ENCODE data around the gene MACROD2.

Gene MACROD2

DNA sequence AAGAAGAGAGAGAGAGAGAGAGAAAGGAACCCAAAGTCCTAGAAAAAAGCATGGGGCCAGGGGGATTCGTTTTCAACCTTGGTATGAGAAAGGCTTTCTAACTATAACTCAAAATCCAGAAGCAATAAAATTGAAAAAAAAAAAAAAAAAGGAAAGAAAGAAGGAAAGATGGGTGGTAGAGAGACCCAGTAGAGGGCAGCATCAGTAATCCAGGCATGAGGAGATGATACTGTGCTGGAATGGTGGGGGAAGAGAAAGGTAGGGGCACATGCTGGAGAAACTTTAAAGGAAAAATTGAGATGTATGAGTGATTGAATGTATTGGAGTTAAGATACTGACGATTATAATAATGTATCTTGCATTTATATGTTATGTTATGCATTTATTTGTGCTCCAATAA lies 1382.8 kb downstream of the MACROD2 start:
- no peak for TF ChIP-seq JUND (IDR thresholded peaks at IDR 0.05; ENCODE audit: low read depth)
- no peak for DNase-seq (ENCODE audit: low read depth in 1 of 2, low spot score in 1 of 2)
- in situ Hi-C loops (cut with HindIII; ENCODE audit: low pct_unique_long_range_greater_than_20kb, low sequenced_read_pairs): no loop called here

DNA sequence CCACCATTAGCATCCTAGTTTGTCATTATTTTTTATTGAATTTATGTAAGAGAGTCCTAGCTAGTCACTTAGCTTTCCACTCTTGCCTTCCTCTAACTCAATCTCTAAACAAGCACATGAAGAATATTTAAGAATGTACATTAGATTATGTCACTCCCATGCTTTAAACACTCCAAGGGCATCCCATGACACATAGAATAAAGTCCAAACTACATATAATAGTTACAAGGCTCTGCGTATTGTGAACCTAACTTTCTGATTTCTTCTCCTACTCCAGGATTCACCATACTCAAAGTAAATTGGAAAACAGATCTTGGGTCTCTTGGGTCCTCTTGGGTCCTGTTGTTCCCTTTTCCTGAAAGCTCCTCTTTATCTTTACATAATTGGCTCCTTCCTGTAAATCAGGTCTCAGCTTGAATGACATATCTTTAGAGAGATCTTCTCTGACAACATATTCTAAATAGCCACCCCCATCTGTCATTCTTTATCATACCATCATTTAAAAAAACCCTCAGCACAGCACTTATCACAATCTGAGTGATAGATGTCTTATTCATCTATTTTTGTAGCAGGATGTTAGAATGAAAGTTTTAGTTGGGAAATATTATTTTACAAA lies 1384.5 kb downstream of the MACROD2 start:
- DNase-seq (ENCODE audit: low read depth in 1 of 2, low spot score in 1 of 2): no peak
- TF ChIP-seq JUND (IDR thresholded peaks at IDR 0.05; ENCODE audit: low read depth): no peak
- in situ Hi-C loops (cut with HindIII; ENCODE audit: low pct_unique_long_range_greater_than_20kb, low sequenced_read_pairs): no loop called here

DNA sequence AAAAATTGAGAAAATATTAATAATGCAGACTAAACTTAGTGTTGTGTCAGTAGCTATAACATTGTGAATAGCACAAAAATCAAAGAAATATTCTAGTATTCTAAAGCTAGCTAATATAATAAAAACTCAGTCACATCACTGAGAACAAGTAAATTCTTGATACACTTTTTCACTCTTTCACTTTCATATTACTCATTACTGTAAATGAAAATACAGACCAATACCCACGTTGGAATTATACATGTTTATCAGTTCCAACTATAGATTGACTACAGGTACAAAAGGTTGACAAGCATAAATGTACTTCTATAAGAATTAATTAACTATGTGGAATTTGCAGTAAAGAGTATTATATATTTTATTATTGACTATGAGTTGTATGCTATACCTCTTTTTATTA lies 1385.5 kb downstream of the MACROD2 start:
- in situ Hi-C loops (cut with HindIII; ENCODE audit: low pct_unique_long_range_greater_than_20kb, low sequenced_read_pairs): no loop called here
- no peak for TF ChIP-seq JUND (IDR thresholded peaks at IDR 0.05; ENCODE audit: low read depth)
- DNase-seq (ENCODE audit: low read depth in 1 of 2, low spot score in 1 of 2): no peak

DNA sequence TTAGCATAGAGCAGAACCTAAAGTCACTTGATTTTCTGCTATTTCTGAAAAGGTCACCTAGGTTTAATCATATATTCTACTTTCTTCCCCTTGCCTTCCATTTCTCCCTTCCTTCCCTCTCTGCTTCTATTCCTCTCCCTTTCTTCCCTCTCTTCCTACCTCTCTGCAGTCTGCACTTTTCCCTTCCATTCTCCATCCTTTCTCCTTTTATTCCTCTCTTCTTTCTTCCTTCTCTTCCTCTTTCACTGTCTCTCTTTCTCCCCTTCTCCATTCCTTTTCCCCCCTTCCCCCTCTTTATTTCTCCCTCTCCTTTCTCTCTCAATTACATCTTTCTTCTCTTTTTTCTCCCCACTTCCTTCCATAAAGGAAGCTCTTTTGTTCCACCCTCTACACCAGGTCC lies 1391.9 kb downstream of the MACROD2 start:
- no peak for DNase-seq (ENCODE audit: low read depth in 1 of 2, low spot score in 1 of 2)
- no peak for TF ChIP-seq JUND (IDR thresholded peaks at IDR 0.05; ENCODE audit: low read depth)
- in situ Hi-C loops (cut with HindIII; ENCODE audit: low pct_unique_long_range_greater_than_20kb, low sequenced_read_pairs): no loop called here

DNA sequence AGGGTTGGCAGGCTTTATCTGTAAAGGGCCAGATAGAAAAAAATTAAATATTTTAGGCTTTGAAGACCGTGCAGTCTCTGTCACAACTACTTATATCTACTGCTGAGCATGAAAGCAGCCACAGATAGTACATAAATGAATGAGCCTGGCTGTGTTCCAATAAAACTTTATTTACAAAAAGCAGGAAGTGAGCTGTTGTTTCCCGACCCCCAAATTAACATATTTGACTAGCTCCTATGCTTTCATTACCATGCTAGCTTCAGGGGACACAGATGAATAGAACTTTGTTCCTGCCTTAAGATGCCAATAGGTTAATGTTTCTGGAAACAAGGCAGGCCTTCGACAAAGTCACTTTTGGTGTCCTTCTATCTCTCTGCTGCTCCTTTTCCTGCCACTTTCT lies 1400.1 kb downstream of the MACROD2 start:
- no peak for TF ChIP-seq JUND (IDR thresholded peaks at IDR 0.05; ENCODE audit: low read depth)
- no peak for DNase-seq (ENCODE audit: low read depth in 1 of 2, low spot score in 1 of 2)
- in situ Hi-C loops (cut with HindIII; ENCODE audit: low pct_unique_long_range_greater_than_20kb, low sequenced_read_pairs): no loop called here

DNA sequence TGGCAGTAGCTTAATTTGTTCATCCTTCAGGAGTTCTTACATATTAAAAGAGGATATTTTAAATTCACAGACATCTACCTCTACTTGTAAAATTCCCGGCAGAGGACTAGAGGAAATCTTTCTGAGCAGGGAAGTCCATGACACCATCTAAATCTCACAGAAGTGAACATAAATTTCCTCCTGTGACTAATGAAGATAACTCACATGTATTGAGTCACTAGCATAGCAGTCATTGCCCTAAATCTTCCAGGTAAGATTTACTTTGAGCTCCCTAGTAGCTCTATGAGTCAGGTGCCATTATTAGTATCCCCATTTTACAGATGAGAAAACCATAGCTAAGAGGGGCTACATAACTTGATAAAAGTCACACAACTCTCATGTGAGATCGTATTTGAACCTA lies 1400.7 kb downstream of the MACROD2 start:
- no peak for DNase-seq (ENCODE audit: low read depth in 1 of 2, low spot score in 1 of 2)
- in situ Hi-C loops (cut with HindIII; ENCODE audit: low pct_unique_long_range_greater_than_20kb, low sequenced_read_pairs): no loop called here
- TF ChIP-seq JUND (IDR thresholded peaks at IDR 0.05; ENCODE audit: low read depth): no peak

DNA sequence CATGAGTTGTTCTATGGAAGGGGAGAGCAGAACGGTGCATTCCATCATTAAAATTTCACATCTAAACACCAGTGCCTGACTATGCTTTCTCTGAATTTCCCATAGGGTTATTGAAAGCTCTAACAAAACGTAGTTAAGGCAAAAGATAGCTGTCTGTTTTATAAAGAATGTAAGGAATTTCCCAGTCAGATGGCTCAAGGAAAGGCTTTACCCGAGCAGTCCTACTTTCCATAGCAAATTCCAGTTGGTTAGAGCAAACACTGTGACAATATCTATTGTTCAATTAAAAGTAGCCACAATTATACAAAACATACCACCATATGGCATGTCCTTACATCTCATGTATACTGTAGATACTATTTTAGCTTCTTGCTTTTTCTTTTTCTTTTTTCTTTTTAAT lies 1401.6 kb downstream of the MACROD2 start:
- DNase-seq (ENCODE audit: low read depth in 1 of 2, low spot score in 1 of 2): no peak
- in situ Hi-C loops (cut with HindIII; ENCODE audit: low pct_unique_long_range_greater_than_20kb, low sequenced_read_pairs): no loop called here

DNA sequence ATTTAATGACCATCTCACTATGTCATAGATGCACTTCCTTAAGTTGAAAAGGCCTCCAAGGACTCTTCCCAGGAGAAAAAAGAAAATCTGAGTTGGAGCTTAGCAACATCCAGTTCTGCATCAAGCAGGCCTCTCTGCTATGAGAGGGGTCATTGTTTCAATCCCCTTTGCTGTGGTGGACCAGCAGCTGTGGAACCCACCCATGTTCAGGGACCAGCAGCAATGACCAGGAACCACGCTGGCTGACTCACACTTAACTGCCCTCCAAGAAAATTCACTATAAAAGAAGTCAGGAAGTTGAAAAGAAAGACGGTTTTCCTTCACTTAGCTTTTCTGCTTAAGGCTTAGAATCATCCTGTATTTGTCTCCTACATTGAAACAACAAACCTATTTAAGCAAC lies 1404.5 kb downstream of the MACROD2 start:
- no peak for DNase-seq (ENCODE audit: low read depth in 1 of 2, low spot score in 1 of 2)
- no peak for TF ChIP-seq JUND (IDR thresholded peaks at IDR 0.05; ENCODE audit: low read depth)
- in situ Hi-C loops (cut with HindIII; ENCODE audit: low pct_unique_long_range_greater_than_20kb, low sequenced_read_pairs): no loop called here

More for the DNA sequence above, 1401.6 kb downstream of the MACROD2 start:
- no peak for TF ChIP-seq JUND (IDR thresholded peaks at IDR 0.05; ENCODE audit: low read depth)

DNA sequence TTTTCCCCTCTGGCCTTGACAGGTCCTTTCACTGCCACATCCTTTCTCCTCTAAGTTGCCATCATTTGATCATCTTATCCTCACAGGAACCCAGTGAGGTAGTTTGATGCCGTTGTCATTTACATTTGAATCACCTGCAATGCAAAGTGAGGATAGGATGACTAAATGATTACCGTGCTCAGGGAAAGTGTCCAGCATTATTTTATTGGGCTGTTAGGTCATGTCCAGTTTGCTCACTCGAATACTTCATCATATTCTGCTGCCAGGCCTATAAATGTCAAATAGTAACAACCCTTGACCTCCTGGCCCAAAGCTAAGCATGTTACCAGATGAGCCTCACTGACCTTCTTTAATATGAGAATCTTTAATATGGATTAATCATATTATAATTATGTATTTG lies 1410.8 kb downstream of the MACROD2 start:
- DNase-seq (ENCODE audit: low read depth in 1 of 2, low spot score in 1 of 2): no peak
- in situ Hi-C loops (cut with HindIII; ENCODE audit: low pct_unique_long_range_greater_than_20kb, low sequenced_read_pairs): no loop called here
- no peak for TF ChIP-seq JUND (IDR thresholded peaks at IDR 0.05; ENCODE audit: low read depth)

DNA sequence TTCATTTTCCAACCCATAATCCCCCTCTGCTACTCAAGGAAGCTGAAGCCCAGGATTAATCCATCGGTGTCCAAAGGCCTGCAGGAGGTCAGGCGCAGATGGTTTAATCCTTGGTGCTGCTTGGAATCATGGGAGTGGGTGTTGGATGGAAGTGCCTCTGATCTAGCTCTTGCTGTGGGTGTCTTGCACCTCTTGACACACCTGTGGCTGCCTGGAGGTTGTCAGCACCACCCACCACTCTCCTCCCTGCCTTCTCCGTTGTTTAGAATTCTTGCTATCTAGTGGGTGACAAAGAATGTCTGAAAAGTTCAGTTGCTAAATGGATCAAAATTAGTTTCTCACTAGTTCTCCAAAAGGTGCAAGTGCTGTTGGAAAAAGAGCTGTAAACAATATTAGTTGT lies 1416.5 kb downstream of the MACROD2 start:
- no peak for TF ChIP-seq JUND (IDR thresholded peaks at IDR 0.05; ENCODE audit: low read depth)
- in situ Hi-C loops (cut with HindIII; ENCODE audit: low pct_unique_long_range_greater_than_20kb, low sequenced_read_pairs): no loop called here
- no peak for DNase-seq (ENCODE audit: low read depth in 1 of 2, low spot score in 1 of 2)

DNA sequence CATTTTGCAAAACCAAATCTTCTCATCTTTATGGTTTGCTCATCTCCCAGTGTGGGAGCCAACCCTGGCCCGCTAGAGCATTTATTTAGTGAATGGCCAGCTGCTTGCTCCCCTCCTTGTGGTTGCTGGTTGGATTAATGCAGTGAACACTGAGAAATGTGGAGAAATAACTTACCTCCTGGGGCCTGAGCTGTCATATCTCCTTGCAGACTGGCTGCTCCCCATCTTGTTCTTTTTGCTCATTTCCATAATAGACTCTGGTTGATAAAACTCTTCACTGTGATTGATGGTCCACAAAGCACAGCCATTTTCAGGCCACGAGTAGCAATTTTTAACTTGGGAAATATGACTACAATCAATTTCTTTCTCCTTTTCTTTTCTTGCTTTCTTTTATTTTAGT lies 1420.6 kb downstream of the MACROD2 start:
- no peak for TF ChIP-seq JUND (IDR thresholded peaks at IDR 0.05; ENCODE audit: low read depth)
- no peak for DNase-seq (ENCODE audit: low read depth in 1 of 2, low spot score in 1 of 2)
- in situ Hi-C loops (cut with HindIII; ENCODE audit: low pct_unique_long_range_greater_than_20kb, low sequenced_read_pairs): no loop called here

DNA sequence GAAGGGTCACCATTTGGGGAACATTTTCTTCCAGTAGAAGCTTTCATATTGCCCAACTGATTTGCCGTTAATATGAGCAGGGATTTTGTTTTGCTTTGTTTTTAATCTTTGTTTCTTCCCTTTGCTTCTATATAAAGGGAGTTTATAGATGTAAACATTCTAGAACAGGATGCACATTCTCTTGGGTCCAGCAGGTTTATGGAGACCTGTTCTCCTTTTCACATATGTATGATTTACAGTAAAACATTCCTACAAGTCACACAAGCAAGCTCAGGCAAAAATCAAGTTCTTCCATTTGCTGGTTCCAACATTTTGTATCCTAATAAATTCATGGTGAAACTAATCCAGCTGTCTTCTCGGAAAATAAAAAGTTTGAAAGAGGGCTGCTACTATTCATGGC lies 1424.5 kb downstream of the MACROD2 start:
- no peak for DNase-seq (ENCODE audit: low read depth in 1 of 2, low spot score in 1 of 2)
- TF ChIP-seq JUND (IDR thresholded peaks at IDR 0.05; ENCODE audit: low read depth): no peak
- in situ Hi-C loops (cut with HindIII; ENCODE audit: low pct_unique_long_range_greater_than_20kb, low sequenced_read_pairs): no loop called here

DNA sequence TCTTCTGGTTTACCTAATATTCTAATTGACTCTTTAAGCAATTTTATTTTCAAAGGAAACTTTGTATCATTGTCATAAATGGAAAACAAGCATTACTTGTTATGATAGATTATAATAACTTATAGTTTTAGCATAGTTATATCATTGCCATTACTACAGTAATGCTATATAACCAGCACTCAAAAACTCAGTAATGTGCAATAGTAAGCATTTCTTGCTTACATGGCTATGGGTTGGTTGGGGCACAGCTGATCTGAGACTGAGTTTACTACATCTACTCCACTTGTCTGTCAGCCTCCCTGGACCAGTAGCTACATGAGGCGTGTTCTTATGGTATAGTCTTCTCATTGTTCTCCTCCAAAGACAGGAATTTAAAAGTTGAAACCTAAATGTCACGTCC lies 1427.7 kb downstream of the MACROD2 start:
- TF ChIP-seq JUND (IDR thresholded peaks at IDR 0.05; ENCODE audit: low read depth): no peak
- in situ Hi-C loops (cut with HindIII; ENCODE audit: low pct_unique_long_range_greater_than_20kb, low sequenced_read_pairs): no loop called here

DNA sequence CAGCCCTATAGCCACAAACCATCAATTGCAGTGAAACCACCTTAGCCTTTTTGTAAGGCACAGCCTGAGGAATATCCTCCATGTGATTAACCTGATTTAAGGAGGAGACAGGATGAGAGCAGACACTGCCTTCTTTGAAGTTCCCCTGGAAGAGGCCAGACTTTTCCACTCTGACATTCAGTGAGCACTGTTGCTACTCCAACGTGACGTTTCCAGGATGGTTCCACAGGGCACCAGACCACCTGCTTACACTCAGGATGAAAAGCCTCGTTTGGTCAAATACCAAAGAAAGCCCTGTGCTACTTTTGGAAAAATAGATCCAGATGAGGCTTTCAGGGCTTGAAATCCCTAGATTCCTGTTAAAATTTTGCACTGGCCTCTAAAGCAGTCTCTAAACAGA lies 1444.2 kb downstream of the MACROD2 start:
- in situ Hi-C loops (cut with HindIII; ENCODE audit: low pct_unique_long_range_greater_than_20kb, low sequenced_read_pairs): no loop called here
- no peak for DNase-seq (ENCODE audit: low read depth in 1 of 2, low spot score in 1 of 2)
- TF ChIP-seq JUND (IDR thresholded peaks at IDR 0.05; ENCODE audit: low read depth): no peak

More for the DNA sequence above, 1427.7 kb downstream of the MACROD2 start:
- DNase-seq (ENCODE audit: low read depth in 1 of 2, low spot score in 1 of 2): no peak

Data from T47D (cell line).